ENCODE data around the gene VPS25.
"Not testable (repeated sequence)": the region's sequence is repeated elsewhere in the genome, so short reads cannot be mapped to it uniquely, and the experiment has no call there.

Gene VPS25

DNA sequence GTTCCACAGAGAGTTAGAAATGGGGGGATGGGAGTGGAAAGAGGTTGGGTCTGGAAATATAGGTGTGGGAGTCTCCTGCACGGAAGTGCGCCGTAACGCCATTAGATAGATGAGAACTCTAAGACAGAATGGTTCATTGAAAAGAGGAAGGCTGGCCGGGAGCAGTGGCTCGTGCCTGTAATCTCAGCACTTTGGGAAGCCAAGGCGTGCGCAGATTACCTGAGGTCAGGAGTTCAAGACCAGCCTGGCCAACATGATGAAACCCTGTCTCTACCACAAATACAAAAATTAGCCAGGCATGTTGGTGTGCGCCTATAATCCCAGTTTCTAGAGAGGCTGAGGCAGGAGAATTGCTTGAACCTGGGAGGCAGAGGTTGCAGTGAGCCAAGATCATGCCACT lies 5.2 kb upstream of the VPS25 start:
- not testable (repeated sequence) for DNase-seq (ENCODE audit: low read depth in 1 of 2, low spot score in 1 of 2)

DNA sequence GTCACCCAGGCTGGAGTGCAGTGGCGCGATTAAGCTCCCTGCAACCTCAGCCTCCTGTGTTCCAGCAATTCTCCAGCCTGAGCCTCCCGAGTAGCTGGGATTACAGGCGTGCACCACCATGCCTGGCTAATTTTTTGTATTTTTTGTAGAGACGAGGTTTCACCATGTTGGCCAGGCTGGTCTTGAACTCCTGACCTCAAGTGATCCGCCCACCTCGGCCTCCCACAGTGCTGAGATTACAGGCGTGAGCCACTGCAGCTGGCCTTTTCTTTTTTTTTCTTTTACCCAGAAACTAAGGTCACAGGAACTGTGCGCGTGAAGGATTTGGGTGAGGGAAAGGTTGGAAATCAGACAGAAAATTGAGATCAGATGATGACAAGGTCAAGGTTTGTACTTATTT lies 3.3 kb upstream of the VPS25 start:
- not testable (repeated sequence) for DNase-seq (ENCODE audit: low read depth in 1 of 2, low spot score in 1 of 2)

DNA sequence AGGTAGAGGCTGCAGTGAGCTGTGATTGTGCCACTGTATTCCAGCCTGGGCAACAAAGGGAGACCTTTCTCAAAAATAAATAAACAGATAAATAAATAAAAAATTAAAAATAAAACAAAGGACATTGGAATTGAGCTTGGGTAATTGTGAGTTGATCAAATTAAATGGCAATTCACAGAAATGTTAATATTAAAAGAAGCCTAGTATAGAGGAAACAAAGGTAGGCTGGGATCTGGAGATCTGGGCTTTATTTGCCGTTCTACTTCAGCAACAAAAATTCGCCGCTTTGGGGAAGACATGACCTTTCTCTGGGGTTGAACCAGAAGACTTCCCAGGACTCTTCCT lies 332 bp upstream of the VPS25 start:
- DNase-seq (ENCODE audit: low read depth in 1 of 2, low spot score in 1 of 2), result no peak

DNA sequence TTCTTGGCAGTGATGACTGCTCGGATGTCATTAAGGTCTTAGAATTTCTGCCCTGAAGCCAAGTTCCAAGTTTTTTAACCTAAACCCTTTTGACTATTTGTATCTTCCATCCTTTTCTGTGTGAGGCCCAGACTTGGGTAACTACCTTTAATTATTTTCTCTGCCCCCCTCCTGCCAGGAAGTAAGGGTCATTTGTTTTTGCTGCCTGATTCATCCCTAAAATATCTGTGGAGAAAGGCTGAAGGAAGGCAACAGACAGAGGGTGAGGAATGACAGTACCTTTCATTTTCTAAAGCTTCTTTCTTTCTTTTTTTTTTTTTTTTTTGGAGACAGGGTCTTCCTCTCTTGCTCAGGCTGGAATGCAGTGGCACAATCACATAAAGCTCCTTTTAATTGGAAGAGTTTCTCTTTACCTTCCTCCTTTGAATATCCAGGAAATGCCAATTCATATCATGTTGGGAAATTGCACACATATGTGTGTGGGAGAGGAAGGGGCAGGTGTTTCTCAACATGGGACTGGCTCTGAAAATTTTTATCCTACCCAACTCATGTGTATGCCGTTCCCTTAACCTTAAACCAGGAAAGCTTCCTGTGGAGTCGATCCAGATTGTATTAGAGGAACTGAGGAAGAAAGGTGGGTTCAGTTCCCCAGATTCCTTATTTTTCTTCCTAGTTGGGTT lies 957 bp downstream of the VPS25 start:
- no peak for DNase-seq (ENCODE audit: low read depth in 1 of 2, low spot score in 1 of 2)

DNA sequence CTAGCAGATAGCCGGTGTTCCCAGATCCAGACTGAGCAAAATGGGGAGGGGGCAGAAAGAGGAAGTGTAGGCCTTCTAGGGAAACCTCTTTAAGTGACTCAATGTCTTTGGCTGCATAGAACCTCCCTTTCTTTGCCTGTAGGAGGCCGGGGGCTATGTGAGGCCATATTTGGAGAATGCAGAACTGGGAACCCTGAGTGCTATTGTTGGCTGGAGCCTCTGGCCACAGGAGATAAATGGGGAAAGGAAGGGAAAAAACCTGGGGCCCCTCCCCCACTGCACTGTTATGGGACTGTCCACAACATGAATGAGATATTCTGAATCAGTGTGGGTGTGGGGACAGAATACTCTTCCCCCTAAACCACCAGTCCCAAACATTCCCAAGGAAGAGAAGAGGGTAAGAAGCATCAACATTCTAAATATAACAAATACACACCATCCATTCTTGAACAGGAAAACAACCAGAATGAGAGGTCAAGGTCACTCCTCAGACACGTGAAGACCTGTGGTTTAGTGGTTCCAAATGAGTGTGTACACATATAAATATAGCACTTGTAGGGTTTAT lies 2.4 kb downstream of the VPS25 start:
- DNase-seq (ENCODE audit: low read depth in 1 of 2, low spot score in 1 of 2), result no peak

DNA sequence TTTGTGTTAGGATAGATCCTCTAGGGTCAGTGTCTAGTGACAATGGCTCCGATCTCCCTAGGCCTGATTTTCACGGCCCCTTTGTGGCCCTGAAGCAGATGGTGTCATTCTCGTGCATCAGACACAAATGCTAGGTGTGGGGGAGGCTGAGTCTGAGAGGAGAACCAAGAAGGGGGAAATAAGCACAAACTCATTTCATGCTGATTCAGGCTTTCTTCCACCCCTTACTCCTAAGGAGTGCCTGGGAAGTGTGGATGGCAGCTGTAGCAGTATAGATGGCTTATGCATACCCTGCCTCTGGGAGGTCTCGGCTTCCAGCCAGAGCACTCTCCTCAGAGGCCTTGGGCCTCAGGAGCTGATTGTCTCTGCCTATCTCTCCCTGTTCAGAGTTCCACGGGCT lies 5.3 kb downstream of the VPS25 start:
- no peak for DNase-seq (ENCODE audit: low read depth in 1 of 2, low spot score in 1 of 2)

DNA sequence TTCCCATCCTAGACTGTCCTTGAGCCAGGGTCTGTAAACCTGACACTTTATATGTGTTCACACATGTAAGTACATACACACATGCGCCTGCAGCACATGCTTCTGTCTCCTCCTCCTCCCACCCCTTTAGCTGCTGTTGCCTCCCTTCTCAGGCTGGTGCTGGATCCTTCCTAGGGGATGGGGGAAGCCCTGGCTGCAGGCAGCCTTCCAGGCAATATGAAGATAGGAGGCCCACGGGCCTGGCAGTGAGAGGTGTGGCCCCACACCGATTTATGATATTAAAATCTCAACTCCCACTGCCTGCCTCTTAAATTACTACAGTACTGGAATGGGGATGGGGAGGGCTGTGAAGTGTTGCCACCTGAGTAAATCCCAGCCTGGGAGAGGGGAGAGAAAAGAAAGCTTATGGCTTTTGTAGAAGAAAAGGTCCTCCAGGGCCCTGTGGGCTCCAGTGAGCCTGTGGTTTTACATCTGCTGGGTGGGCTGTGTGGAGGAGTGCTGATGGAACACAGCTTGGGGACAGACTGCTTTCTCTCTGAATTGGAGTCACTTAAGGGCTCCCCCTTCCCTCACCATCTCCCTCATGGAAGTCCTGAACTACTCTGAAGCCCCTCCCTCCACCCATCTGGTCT lies 6.2 kb downstream of the VPS25 start:
- no peak for DNase-seq (ENCODE audit: low read depth in 1 of 2, low spot score in 1 of 2)

DNA sequence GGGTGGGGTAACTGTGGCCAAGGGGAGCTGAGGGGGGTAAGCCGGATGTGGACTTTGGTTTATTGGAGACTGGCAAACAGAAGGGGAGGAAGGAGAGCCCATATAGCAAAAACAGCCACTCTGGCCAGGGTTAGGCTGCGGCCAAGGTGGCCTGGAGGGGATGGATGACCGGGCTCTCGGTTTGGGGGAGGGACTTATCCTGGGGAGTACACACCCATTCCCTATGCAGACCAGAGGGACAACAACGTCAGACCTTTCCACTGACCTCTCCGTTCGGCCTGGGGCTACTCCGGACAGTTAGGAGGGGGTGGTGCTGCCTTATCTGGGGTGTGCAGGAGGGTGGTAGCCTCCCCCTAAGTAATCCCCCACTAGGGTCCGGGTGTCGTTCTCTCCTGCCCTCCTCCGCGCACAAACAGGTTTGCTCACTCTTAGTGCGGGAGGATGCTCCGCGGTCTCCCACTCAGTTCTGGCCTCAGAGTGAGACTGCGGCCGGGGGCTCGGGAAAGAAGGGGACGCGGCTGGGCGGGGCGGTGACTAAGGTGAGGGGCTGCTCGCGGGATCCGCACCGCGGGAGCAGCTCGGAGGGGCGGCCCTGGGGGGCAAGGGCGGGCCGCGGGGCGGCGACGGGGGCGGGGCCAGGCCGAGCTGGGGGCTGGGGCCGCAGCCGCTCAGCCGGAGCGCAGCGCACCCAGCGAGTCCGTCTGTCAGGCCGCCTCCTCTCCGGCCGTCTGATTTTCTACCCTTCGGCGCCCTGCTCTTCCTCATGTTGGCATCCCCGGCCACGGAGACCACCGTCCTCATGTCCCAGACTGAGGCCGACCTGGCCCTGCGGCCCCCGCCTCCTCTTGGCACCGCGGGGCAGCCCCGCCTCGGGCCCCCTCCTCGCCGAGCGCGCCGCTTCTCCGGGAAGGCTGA lies 6.9 kb downstream of the VPS25 start, which contains the start of gene WNK4:
Gene WNK4, plus strand, starts transcription at position 675 of the 915 bp plus-strand sequence. Its CDS starts 89 bp downstream, at position 764.
- DNase-seq (ENCODE audit: low read depth in 1 of 2, low spot score in 1 of 2), result no peak

DNA sequence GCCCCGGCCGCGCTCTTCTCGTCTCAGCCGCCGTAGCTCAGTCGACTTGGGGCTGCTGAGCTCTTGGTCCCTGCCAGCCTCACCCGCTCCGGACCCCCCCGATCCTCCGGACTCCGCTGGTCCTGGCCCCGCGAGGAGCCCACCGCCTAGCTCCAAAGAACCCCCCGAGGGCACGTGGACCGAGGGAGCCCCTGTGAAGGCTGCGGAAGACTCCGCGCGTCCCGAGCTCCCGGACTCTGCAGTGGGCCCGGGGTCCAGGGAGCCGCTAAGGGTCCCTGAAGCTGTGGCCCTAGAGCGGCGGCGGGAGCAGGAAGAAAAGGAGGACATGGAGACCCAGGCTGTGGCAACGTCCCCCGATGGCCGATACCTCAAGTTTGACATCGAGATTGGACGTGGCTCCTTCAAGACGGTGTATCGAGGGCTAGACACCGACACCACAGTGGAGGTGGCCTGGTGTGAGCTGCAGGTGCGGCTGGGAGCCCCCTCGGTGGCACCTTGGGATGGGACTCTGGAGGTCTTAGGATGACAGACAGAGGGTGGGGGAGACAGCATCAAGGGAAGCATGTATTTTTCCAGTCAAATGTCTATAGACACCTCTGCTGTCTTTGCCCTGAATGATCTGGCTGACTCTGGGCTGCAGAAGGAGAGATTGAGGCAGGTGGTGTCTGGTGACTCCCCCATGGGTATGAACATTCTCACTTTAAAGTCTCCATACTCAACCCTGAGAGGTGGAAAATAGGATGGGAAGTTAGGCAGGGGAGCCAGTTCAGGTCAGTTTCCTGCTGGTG lies 7.8 kb downstream of the VPS25 start:
- no peak for DNase-seq (ENCODE audit: low read depth in 1 of 2, low spot score in 1 of 2)

DNA sequence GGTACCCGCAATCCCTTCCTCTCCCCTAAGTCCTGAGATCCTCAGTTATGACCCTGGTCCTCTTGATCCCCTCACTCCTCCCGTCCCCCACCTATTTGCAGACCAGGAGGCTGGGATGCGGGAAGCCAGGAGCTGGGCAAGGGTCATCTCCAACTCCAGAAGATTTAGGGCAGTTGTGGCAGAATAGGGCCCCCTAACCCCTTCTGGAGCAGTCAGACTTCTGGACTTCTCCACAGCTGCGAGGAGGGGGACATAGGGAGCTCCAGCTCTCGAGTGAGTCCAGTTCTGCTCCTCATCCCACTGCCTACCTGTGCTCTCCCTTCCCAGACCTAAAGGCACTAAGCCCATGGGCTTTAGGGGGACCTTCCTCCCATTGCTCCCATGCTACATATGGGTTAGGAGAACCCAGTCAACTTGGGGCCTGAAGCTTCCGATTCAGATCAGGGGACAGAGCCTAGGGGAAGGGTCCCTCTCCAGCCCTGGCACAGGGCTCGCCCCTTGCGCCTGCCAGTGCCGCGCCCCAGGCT lies 8.5 kb downstream of the VPS25 start:
- DNase-seq (ENCODE audit: low read depth in 1 of 2, low spot score in 1 of 2), result no peak

DNA sequence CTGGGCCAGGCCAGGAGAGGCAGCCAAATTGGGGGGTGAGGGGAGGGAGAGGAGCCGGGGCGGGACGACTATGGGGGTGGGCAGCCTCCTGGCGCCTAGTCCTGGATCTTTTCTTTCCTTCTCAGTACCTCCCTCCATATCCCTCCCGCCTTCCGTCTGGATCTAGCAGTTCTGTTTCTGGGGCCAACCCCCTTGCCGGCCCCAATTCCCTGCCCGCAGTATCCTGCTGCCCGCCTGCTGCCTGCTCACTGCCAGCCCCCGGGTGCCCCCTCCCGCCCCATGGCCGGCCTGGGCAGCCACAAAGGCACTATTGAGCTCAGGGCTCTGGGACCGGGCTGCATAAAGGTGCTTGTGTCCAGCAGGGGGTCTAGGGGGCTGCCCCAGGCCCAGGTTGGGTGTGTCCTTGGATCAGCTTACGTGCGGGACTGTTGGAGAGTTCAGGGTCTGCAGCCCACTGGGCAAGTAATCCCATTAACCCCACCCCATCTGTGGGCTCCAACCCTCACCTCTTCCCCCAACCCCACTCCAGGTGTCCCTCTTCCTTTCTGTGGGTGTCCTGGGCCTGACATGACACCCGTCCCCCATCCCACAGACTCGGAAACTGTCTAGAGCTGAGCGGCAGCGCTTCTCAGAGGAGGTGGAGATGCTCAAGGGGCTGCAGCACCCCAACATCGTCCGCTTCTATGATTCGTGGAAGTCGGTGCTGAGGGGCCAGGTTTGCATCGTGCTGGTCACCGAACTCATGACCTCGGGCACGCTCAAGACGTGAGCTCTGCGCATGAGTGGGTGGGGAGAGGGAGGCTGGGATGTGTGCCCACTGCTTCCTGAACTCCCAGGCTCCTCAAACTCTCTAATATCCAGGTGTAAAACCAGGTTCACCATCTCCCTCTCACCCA lies 9.2 kb downstream of the VPS25 start:
- no peak for DNase-seq (ENCODE audit: low read depth in 1 of 2, low spot score in 1 of 2)

DNA sequence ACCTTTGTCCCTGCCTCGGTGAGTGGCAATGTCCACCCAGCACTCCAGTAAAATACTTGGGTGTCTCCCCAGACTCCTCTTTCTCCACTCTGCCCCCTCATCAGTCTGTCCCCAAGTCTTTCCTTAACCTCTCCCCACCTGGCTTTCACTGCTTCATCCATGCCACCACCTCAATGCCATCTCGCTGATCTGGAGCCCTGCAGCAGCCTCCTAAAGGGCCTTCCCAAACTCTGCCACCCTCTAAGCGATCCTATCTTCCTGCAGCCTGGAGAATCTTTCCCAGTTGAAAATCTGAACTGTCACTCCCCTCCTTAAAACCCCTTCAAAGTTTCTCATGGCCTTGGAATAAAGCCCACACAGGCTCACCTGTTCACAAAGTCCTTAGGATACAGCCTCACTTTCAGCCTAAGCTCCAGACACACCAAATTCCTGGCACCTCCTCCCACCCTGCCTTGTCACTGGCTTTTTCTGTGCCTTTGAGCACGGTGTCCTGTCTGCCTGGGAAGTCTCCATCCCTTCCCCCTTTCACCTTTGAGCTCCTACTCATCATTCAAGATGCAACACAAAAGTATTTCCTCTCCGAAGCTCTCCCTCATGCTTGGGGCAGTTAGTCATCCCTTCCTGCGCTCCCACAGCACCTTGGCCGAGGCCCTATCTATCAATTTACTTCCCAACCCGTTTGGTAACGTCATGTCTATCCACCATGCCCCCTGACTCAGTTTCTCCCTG lies 10.0 kb downstream of the VPS25 start:
- no peak for DNase-seq (ENCODE audit: low read depth in 1 of 2, low spot score in 1 of 2)

DNA sequence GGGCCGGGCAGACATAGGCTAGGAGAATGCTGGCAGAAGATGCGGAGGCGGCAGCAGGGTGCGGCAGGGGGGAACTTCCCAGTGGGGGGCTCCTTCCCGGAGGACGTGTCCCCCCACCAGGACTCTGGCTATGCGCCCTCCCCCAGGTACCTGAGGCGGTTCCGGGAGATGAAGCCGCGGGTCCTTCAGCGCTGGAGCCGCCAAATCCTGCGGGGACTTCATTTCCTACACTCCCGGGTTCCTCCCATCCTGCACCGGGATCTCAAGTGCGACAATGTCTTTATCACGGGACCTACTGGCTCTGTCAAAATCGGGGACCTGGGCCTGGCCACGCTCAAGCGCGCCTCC lies 10.5 kb downstream of the VPS25 start:
- DNase-seq (ENCODE audit: low read depth in 1 of 2, low spot score in 1 of 2), result no peak

DNA sequence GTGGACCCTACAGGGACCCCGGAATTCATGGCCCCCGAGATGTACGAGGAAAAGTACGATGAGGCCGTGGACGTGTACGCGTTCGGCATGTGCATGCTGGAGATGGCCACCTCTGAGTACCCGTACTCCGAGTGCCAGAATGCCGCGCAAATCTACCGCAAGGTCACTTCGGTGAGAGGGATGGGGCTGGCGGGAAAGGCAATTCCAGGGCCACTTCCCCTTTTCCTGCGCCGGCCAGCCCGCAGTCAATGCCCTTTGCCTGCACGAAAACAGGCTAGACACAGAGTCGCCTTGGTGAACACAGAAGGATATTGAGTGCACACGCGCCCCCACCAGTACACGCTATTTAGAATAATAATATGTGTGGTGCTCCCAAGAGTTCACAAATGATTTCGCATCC lies 11.2 kb downstream of the VPS25 start:
- DNase-seq (ENCODE audit: low read depth in 1 of 2, low spot score in 1 of 2), result no peak

DNA sequence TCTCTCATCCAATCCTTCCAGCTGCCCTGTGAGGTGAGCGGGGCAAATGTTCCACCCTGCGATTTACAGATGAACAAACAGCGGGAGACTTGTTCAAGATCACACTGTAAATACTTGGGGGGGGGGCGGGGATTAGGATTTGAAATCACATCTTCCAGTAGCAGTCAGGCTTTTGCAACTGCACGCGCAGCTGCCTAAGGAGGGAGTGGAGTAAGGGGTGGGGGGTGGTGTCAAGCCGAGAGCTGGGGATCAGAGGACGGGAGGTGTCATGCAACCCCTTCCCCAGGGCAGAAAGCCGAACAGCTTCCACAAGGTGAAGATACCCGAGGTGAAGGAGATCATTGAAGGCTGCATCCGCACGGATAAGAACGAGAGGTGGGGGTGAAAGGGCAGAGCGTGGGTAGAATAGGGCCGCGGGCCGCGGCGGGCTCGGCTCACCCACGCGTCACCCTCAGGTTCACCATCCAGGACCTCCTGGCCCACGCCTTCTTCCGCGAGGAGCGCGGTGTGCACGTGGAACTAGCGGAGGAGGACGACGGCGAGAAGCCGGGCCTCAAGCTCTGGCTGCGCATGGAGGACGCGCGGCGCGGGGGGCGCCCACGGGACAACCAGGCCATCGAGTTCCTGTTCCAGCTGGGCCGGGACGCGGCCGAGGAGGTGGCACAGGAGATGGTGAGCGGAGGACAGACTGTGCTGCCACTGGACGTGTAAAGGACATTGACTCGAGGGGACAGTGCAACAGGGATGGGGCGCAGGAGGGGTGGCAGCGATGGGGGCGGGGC lies 11.8 kb downstream of the VPS25 start:
- no peak for DNase-seq (ENCODE audit: low read depth in 1 of 2, low spot score in 1 of 2)

DNA sequence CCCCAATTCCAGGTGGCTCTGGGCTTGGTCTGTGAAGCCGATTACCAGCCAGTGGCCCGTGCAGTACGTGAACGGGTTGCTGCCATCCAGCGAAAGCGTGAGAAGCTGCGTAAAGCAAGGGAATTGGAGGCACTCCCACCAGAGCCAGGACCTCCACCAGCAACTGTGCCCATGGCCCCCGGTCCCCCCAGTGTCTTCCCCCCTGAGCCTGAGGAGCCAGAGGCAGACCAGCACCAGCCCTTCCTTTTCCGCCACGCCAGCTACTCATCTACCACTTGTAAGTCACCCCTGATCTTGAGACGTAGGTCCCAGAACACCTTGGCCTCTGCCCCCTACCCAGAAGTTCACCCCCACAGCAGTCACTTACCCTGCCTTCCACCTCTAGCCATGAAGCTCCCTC lies 14.0 kb downstream of the VPS25 start:
- DNase-seq (ENCODE audit: low read depth in 1 of 2, low spot score in 1 of 2), result no peak

DNA sequence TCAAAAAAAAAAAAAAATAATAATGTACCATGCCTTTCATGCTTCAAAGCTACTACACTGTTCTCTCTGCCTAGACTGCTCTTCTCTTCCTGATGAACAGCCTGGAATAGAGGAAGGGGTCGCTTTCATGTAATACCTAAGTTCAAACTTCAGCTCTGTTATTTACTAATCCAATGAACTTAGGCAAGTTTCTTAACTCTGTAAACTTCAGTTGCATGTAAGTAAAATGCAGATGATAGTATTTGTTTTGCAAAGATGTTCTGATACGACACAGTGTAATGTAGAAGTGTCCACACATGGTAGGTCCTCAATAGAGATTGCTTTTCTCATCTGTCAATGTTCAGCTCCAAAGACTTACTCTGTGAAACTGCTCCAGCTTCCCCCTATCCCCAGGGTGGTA lies 18.7 kb downstream of the VPS25 start:
- DNase-seq (ENCODE audit: low read depth in 1 of 2, low spot score in 1 of 2), result no peak

DNA sequence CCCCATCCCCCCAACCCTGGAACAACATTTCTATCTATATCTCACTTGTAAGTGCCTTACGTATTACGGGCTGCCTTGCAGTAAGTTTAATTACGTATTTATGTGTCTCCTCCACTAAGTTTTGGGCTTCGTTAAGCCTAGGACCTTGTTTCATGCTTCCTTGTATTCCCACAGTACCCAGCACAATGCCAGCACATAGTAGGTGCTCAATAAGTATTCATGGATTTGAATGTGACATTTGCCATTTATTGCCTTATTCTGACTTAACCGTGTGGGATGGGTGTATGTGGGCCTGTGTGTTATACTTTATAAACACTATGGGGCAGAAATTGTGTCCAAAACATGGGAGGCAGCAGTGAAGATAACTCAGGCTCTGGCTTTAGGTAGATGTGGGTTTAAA lies 19.3 kb downstream of the VPS25 start:
- no peak for DNase-seq (ENCODE audit: low read depth in 1 of 2, low spot score in 1 of 2)
